ENCODE data around the gene EEIG1.

EEIG1 gene

DNA sequence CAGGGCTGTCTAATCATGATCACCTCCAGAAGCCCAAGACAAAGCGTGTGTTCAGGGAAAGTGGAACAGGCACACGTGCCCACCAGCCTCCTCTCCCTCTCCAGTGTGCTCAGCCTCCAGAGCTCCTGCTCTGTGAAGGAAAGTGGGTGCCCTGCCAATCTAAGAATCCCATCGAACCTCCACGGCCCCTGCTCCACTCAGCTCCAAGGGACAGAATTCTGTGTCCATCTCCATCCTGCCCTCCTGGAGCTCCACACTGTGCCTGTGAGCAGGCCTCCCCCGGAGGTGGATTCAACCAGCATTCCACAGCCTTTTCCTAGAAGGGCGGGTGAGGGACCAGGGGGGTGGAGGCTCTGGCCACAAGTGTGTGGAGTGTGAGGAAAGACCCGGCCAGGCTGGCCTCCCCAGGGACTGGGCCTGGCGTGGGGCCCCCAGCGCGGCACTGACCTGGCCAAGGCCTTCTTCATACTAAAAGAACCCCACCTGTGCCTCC, 6.0 kb downstream of the EEIG1 start:
- no peak for DNase-seq (ENCODE audit: low read depth in 3 of 3)

DNA sequence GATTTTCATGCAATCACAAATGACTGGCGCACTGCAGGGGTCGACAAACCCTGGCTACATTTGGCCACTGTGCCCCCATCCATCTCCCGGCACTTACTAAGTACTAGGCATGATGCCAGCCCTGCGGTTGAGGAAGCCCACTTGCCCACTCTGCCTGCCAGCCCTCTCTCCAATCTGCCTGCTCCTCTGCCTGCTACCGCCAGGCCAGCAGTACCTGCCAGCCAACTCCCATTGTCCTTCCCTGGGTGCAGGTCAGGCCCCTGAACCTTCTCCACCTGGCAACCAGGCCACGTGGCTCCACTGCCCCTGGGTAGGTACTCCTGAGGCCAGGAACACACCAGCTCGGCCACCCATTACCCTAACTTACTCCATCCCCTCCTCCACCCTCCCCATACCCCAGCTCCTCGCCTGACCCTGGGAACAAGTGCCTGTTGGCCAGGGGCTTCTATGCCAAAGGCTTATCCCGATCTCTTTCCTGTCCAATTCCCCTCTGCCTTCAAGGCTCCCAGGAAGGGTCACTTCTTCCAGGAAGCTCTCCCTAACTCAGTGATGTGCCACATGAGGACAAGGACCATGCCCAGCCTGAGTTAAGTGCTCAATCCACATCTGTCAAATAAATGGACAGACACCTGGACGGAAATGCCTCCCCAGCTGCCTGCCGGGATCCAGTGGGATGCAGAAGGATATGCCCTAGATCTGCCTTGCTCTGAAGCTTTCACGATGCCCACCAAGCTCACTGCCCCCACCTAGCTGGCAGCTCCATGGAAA, 6.6 kb downstream of the EEIG1 start:
- no peak for DNase-seq (ENCODE audit: low read depth in 3 of 3)

DNA sequence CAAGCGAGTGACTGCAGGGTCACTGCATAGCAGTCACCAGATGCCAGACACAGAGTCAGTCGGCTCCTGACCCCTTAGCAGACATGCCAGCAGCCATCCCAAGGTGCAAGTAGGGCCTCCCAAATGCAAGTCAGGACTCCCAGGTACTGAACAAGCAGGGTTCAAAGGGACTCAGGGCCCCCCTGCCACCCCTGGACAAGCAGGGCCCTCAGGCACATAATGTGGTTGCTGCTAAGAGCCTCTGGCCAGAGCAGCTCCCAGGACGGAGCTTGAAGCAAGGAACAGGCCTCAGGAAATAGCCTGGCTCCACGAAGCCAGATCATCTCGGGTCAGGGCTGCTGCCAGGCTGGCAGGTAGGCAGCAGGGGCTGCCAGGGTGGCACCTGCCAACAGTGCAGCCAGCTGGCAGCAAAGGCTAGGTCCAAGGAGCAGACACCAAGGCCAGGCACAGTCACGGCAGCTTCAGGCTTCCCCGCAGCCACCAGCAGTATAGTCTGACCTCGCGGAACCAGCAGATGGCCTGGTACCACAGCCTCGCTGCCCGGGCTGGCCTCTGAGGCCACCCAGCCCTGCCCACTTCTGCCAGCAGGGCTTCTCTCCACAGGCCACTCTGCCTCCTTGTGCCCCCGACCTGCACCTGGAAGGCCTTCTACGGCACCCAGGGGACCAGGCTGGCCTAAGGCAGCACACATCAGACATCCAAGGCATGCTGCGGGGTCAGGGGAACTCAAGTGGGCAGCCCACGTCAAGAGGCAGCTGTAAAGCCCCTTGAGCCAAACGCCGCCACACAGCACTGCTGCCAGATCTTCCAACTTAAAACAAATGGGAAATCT, 7.4 kb downstream of the EEIG1 start:
- DNase-seq (ENCODE audit: low read depth in 3 of 3), result no peak

DNA sequence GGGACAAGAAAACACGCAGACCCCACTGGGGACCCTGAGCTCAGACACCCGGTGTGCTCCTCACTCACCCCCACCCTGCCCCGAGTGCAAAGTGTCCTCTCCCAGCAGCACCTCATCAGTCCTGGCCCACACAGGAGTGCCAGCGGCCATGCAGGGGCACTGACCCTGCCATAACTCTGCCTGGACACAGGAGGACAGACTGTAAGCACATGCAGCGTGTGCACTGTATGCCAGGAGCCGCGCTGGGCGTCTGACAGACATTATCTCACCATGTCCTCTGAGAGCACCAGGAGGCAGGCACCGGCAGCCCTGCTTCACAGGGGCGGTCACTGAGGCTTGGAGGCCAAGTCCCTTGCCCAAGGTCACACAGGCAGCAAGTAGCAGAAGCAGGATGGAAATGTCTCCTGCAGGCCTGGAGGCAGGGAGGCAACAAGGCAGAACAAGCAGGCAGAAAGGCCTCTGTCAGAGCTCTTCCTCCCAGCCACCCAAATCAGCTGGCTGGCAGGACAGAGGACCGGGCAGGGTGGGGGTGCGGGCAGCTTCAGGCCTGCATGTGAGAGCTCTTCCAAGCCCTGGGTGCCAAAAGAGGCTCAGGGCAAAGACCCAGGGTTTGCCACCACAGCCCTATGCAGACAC, 8.4 kb downstream of the EEIG1 start:
- no peak for DNase-seq (ENCODE audit: low read depth in 3 of 3)

DNA sequence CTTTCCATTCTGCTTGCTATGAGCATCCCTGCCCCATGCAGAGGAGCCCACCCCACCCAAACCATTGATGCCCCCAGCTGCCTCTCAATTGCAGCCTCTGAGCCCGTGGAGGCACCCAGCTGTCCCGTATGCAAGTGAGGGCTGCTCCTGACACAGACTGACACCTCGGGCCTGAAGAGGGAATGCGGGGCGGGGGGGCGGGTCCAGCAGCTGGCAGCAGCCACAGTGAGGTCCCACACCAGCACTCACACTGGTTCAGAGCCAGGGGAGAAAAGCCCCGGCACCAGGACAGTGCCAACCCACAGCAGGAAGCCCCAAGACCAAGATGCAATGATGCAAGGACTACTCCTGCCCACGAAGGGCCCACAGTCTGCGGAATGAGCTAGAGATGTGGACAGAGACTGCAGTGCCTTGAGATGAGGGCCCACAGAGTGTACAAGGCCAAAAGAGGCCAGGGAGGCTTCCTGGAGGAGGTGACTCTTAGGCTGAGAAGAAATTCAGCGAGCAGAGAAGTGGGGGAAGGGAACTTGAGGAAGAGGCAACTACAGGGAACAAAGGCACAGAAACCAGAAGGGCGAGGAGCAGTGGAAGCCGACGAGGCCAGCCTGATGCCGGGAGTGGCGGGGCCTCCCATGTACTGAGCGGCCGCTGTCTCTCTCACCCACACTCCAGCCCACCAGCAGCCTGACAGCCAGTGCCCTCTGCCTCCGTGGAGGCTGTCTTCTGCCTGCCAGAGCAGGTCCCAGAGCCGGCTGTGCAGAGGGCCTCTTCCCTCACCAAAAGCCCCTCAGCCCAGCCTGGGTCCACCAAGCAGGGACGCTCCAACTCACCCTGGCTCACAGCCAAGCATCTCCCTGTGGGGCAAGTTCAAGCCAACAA, 9.2 kb downstream of the EEIG1 start:
- DNase-seq (ENCODE audit: low read depth in 3 of 3), result no peak

DNA sequence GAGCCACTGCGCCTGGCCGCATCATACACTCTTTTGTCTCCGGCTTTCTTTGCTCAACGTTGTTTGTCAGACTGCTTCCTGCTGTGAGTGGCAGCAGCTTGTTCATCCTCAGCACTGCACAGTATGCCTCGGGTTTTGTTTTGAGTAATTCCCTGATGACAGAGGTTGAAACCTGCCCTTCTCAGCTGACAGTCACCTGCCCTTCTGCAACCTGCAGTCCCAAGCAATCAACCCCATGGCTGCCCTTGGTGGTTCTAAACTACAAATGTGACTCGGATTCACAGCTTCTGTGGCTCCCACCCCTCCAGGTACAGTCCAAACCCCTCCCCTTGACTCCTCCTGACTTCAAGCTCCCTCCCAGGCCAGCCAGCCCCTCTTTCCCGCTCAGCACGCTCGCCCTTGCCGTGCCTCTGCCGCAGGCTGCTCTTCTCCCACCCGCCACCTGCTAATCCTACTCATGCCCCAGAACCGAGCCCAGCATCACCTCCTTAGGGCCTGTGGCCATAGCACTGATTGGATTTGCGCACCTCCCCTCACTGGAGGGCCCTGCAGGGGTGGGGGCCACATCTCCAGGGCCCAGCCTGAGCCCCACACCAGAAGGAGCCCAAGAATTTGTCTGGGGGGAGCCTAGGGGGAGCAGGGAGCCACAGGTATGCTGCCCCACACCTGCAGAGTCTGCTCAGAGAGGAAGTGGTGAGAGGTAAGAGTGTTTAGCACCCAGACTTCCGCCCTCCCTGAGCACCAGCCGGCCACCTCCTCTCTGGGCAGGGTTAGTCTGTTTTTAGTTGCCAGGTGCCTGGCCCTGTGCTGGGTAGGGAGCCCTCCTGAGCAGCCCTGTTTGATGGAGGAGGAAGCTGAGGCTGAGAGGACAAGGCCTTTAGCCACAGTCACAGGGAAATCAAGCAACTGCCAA, 10.1 kb downstream of the EEIG1 start:
- DNase-seq (ENCODE audit: low read depth in 3 of 3), result peak; percentile 47 to 69 (median 67)

DNA sequence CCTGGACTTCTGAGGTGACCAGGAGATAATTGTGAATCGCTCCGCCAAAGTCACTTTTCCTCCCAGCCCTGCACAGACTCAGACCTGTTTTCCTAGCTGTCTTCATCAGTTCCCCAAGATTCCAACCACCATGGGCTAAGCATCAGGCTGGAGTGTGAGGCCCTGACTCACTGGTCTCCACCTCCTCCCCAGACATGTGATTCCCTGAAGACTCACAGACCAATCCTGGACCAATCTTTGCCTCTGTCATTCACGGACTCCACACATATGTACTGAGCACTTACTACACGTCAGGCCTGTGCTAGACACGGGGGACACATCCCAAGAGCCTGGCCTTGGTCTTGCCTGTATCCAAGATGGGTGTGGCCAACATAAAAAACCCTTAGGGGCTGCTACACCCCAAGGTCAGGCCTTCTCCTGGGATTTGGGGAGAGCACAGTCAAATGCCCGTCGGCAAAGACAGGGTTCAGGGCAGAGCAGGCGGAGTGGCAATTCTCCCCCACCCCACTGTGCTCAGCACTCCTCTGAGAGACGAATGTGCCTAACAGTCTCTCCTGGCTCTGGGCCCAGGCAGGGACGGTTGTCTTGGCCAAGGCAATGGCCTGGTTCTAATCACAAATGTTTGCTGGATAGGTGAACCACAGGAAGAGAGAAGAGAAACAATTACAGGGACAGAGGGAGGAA, 11.9 kb downstream of the EEIG1 start:
- DNase-seq (ENCODE audit: low read depth in 3 of 3), result no peak

DNA sequence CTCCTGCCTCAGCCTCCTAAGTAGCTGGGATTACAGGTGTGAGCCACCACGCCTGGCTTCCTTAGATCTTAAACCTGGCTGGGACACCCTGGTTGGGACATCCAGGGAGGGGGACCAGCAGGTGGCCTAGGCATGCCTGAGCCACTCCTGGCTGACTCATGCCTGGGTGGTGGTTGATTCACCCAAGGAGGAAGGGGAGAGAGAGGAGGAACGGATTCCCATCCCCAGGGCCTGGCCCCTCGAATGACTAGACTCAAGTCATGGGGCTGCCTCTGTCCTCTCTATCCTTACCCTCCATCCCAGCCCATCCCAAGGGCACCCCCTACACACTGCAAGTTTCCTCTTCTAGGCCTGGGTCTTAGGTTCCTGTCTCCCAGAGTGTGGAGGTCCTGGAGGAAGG, 12.7 kb downstream of the EEIG1 start:
- DNase-seq (ENCODE audit: low read depth in 3 of 3), result no peak

DNA sequence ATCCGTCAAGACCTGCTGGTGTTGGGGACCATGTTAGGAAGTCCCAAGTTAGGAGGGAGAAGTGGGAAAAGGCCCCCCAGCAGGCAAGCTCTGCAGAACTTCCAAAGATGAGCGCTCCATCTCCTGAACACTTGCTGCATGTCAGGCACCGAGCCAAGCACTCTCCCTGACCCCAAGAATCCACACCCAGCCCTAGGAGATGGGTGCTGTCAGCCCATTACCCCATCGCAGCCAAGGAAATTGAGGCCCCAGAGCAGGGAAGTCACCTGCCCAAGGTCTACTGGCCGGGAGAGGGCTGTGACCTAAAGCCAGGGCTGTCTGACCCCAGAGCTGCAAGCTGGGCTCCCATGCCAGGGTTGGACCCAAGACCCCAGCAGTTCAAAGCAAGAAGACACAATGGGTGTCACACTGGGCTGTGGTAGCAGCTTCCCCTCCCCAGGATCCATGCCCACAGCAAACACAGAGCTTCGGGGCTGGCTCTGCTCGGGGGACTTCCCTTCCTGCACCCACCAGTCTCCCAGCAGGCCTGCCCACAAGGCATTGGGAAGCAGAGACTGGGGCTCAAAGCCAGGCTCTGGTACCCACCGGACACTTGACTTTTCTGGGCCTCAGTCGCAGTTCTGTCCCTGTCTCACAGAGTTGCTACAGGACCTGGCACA, 13.5 kb downstream of the EEIG1 start:
- no peak for DNase-seq (ENCODE audit: low read depth in 3 of 3)

DNA sequence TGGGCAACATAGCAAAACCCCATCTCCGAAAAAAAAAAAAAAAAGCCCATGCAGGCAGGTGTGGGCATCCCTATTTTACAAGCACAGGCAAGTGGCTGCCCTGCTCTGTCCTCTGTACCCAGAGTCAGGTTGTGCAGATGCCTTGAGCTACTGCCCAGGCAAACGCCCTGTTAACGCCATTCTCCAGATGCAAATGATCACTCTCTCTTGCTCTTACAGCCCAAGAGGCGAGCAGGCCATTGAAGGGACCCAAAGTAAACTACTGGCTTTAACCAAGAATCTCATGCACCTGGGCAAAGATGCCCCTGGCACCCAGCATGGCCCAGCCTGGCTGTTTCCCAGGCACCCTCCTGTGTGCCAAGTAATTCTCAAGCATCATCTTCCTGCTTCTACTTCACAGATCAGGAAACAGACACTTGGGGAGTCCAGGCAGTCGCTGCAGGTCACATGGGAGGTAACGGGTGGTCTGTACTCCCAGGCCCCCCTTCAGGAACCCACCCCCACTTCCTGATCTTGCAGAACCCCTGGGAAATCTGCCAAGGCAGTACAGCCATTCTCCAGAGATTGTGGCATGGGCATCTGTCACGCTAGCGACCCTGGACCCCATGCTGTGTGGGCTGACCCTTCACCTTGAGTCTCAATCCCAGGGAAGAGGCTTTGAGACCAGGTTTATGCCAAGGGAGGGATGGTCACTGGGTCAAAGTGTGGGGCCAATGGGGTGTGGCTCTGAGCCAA, 14.2 kb downstream of the EEIG1 start:
- no peak for DNase-seq (ENCODE audit: low read depth in 3 of 3)

DNA sequence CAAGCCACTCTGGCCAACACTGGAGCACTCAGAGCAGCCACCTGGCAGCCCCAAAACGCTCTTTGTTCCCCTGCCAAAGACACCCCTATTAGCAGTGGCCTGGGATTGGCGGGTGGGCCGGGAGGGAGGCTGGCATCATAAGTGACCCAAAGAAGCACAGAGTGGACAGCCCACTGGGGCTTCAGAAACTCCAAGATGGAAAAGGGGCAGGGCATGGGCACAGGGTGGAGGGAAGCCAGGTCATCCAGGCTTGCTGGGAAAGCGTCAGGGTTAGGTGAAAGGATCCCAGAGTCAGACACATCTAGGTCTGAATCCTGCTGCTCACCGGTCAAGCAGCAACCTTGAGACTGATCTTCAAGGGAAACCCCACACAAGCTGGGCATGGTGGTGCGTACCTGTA, 14.8 kb downstream of the EEIG1 start:
- no peak for DNase-seq (ENCODE audit: low read depth in 3 of 3)

DNA sequence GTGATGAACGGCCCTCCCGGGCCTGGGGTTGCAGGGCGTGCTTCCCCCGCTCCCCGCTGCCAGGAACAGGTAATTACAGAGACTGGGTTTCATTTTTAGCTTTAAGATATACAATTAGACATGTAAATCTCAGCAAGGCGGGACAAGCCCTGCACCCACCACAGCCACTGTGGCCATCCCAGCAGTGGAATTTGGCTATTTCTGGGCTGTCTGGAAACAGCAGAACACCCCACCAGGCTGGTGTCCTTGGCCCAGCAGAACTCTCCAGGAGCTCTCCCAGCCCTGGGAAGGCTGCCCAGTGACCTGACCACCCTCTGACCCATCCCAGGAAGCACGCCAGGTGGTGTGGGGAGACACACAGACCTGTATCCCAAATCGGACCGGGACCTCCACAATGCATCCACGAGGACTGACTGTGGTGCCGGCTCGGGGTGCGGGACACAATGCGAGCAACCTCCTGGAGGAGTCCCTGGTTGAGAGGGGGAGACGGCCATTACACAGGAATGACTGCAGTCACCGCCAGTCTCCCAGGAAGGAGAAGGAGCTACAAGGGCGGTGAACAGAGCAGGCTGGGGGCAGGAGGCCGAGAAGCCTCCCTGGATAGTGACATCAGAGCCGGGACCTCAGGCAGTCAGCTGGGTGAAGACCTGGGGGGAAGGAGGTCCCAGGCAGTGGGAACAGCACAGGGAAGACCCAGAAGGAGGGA, 17.3 kb downstream of the EEIG1 start:
- DNase-seq (ENCODE audit: low read depth in 3 of 3), result no peak

DNA sequence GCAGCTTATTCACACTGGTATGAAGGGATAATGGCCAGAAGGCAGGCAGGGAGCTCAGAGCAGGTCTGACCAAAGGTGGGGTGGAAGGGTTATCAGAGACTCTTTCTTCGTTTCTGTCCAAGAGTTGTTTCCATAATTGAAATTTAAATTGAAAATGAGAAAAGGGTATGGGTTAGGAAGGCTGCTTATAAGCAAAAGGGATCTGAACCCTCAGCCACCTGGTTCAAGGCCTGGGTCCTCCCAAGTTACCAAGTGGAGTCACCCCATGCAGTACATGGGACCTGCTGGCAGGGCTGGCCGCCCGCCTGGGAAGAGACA, 17.8 kb downstream of the EEIG1 start:
- no peak for DNase-seq (ENCODE audit: low read depth in 3 of 3)

DNA sequence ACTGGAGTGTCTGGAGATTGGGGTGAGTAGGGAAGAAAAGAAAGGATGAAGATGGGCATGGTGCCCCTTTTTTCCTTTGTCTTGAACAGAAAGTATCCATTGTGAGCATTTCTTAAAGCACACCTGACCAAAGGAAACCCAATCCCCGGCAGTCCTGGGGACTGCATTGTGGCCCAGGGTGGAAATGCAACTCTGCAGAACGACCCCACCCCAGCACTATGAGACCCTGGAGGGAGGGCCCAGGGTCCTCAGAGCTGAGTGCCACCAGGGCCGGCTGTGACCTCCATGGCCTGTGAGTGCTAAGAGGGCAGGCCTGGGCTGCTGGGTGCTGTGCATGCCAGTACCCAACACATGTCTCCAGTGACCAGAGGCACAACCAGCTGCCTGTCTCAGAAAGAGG, 18.5 kb downstream of the EEIG1 start:
- no peak for DNase-seq (ENCODE audit: low read depth in 3 of 3)

DNA sequence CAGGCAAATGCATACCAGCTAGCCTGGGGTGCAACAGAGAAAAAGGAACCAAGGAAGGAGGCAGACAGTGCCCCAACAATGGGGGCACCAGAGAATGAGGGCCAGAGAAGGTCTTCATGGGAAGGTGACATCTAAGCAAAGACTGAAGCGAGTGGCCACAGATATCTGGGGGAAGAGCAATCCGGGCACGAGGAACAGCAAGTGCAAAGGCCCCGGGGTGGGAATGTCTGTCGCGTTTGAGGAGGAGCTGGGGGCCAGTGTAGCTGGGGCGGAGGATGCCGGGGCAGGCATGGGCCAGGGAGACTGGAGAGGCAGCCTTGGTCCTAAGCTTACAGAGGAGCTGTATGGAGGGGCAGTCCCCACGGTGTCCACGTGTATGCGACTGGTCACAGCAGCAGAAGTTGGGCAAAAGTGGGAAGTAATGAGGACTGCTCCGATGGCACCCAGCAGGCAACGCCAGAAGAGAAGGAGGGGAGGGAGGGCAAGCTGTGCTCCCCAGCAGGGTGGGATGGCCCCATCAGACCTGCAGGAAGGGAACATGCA, 19.1 kb downstream of the EEIG1 start:
- DNase-seq (ENCODE audit: low read depth in 3 of 3), result no peak

DNA sequence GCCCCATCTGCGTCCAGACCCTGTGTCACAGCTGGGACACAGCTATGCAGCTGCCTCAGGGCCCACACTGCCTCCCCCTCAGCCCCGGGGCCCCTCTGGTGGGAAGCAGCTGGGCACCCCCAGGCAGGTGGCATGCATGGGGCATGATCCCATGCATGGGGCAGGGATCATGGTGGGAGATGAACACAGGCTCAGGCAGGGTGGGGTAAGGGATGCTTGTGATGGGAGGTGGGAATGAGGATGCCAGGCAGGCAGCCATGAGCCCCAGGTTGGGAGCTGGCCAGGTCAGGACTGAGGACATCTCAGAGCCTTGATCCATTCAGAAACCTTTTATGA, 19.7 kb downstream of the EEIG1 start:
- no peak for DNase-seq (ENCODE audit: low read depth in 3 of 3)

DNA sequence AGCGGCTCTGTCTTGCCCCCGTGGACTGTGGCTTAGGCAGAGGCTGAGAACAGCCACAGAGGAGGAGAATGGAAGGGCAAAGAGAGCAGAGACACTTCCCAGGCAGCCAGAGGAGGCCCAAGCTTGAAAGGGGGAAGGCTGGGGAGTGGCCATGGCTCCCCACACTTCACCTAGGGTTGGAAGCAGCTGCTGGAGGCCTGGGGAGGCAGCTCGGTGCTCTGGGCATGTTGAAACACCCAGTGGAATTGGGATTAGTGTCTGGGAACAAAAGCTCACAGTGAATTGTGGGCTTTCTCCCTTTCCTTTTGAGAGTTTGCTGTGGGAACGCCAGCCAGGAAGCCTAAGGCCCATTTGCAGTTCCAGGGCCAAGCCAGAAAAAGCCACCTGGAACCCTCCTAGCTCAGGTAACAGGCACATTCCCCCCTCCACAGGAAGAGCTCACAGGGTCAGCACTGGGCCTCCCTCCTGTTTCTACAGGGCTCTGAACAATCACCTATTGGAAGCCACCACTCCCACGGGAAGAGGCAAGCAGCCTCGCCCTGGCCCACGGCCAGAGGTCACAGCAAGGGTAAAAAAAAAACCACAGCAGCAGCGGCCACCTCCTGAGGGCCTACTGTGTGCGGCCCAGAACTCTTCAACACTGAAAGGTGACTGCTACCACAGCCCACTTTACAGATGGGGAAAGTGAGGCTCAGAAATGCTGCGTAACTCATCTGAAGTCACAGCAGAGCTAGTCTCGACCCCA, 20.2 kb downstream of the EEIG1 start:
- no peak for DNase-seq (ENCODE audit: low read depth in 3 of 3)

Measured in stimulated activated CD4-positive, alpha-beta T cell treated with anti-CD3 and anti-CD28 coated beads, TNF-alpha, amount 100 ng/mL, for 24 hours (primary cell).